ENCODE measurements around the gene LIG1.

Gene LIG1

GRCh38 chr19:48181505-48181904 lies 11.4 kb upstream of the LIG1 start:
- no peak for DNase-seq

DNA sequence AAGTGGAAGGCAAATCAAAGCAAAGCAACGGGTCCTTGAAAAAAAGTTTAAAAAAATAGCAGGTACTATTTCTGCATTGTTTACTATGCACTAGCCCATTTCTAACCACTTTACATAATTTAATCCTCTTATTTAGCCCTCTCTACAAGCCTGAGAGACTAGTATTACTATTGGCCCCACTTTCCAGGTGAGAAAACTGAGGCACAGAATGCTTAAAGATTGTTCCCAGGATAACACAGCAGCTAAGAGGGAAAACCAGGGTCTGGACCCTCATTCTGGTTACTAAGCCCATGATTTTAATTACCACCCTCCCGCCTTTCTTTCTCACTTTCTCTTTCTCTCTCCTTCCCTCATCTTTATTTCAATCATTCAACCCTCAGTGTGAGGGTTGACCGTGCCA lies 6.1 kb upstream of the LIG1 start:
- no peak for DNase-seq

DNA sequence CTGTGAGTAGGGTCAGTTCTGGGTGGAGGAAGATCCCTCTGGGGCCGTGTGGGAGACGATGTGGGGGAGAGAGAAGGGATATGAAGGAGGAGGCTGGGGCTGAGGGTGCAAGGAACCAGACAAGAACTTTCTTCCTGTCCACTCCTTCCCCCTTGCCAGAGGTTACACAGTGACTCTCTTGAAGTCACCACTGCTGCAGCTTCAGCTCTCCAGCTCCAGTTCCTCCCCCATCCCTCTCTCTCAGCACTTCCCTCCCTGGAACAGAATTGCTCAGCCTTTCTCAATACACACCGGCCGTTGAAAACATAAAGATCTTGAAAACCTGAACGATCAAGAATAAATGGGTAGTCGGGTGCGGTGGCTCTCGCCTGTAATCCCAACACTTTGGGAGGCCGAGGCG lies 5.4 kb upstream of the LIG1 start:
- DNase-seq = no peak

- DNase-seq = no peak
These were observed 4.4 kb upstream of the LIG1 start for GRCh38 chr19:48174445-48175030.

DNA sequence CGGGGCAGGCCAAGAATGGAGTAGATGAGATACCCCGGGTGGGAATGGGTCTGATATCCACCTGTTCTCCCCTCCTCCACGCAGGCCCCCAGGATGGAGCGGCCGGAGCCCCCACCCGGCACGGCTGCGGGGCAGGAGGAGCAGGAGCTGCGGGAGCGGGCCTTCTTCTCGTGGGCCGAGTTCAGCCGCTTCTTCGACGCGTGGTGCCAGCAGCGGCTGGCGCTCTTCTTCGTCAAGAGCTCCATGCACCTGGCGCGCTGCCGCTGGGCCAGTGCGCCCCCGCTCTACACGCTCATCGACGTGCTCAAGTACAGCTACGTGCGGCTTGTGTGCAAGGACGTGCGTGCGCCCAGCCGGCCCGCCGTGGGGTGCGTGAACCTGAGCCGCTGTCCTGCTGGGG lies 1.6 kb upstream of the LIG1 start:
- DNase-seq = no peak

DNA sequence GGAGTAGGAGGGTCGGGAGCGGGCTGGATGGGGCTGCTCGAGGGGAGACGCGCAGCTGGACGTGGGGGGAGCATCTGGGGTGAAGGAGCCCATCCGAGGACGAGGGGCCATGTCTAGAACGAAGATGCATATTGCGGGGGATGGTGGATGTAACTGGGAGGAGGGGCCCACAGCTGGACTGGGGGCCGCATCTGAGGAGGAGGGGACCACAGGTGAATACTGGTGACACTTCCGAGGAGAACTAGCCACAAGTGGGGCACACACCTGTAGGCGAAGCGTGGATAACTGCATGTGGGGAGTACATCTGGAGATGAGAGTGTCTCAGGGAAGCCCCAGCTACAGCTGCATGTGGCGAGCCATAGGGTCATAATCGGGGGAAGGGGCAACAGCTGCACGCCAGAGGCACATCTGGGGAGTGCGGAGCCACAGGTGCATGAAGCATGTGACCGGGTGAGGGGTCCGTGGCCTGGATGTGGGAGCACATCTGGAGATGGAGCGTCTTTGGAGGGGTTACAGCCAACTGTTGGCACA lies 738 bp upstream of the LIG1 start:
- DNase-seq = no peak

DNA sequence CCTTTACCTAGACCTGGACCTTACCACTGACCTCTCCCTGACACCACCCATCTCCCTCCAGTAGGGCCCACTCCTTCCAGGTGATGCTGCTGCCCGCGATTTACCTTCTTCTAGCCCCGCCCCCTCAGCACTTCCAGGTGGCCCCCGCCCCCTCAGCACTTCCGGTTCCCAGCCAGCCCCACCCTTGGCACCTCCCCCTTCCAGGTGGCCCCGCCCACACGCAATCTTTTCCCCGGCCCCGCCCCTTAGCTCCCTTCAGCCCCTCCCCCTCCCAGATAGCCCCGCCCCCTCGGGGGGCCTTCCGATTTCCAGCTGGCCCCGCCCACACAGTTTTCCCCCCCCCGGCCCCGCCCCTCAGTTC lies 586 bp downstream of the LIG1 start:
- DNase-seq = no peak

GRCh38 chr19:48168689-48169088 lies 1.5 kb downstream of the LIG1 start:
- no peak for DNase-seq

DNA sequence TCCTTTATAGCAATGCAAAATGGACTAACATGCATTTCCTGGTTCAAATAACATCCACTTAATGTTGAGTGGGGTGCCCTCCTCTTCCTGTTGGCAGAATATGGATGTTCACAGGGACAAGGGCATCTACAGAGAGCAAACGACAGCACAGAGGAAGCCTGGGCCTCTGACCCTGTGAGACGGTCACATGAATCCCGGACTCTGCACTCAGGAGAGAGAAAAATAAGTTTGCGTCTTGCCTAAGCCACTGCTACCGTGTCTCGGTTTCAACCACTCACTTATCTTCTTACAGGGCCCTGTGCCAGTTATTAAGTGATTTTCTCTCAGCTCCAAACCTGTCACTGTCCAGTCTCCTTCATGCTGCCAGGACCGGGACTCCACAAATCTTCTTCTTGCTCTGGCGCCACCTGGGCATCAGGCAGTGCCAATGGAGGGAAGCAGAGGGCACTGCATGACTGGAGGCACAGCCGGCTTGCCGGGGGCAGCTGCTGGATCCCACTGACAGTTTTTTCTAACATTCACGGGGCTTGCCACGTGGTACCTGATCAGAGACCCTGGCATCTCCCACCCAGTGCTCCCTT lies 11.8 kb downstream of the LIG1 start:
- no peak for DNase-seq

- DNase-seq = no peak
These were observed 16.1 kb downstream of the LIG1 start for GRCh38 chr19:48154003-48154402.

GRCh38 chr19:48152551-48152950 lies 17.6 kb downstream of the LIG1 start:
- DNase-seq = peak; percentile 79

- no peak for DNase-seq
These were observed 20.7 kb downstream of the LIG1 start for GRCh38 chr19:48149430-48149829.

GRCh38 chr19:48148576-48148975 lies 21.6 kb downstream of the LIG1 start:
- no peak for DNase-seq

DNA sequence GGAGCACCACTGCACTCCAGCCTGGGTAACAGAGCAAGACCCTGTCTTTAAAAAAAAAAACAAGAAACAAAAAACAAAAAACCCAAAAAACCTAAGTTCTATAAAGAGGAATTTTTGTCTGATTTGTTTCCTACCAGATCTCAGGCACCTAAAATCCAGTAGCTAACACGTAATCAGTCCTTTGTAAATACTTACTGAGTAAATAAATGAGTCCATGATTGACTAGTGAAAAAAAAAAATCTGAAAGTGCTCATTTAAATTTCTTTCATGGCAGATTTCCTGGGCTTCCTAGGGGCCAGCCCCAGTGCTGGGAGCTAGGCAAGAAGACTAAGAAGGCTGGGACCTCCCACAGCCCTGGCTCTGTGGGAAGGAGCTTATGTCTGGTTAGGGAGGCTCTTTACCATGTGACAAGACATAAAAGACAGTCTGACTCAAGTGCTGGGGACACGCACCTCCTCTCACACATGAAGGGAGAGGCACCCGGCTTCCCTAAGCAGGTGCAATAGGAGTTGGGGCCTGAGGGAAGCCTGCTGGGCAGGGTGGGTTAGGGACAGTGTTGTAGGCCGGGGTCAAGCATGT lies 22.5 kb downstream of the LIG1 start:
- DNase-seq = no peak

DNA sequence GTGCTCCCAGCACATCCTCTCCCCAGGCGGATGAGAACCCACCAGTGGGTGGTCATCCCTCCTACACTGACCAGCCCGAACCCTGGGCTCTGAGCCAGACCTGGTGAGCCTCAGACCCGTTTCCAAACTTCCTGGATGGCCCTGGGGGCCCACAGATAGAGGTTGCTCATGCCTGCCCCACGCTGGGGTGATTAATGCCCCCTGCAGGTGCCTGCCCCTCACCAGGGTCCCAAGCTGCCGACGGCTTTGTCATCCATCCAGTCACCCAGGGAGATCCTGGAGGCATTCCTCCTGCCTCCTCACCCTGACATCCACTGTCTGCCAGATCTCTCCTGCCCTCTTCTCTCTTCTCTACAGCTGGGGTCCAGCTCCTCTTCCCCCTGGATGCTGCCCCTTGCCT lies 31.1 kb downstream of the LIG1 start:
- no peak for DNase-seq

DNA sequence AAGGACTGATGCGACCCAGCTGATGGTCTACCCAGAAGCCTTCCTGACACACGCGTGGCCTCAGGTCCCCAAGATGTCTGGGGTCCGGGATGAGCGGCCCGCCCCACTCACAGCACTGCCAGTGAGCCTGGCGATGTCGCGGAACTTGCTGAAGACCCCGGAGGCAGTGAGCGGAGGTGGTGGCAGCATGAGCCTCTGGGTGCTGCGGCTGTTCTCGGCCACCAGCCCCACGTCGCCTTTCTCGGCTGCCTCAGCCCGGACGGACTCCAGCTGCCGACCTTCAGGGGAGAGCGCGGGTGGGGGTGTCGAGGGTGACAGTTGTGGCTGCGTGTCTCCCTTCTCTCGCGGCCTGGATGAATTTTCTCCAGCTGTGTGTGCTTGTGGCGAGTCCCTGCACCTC lies 32.7 kb downstream of the LIG1 start:
- no peak for DNase-seq

- no peak for DNase-seq
These were observed 33.6 kb downstream of the LIG1 start for GRCh38 chr19:48136547-48136946.

DNA sequence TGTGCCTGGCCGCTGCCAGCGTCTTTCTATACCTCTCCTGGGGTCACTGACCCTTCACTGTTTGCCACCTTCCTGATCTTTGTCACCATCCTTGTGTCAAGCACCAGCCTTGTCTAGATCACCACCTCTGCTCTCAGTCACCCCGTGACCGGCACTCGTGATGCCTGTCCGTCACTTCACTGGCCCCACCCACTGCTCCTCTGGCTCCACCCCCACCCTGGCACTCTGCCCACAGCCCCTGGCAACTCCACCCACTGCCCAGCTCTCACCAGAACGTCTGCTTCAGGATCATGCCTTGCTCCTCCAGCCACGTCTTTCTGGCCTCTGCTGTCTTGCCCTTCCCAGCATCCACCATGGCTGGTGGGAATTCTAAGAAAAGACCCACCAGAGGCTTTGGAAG lies 34.7 kb downstream of the LIG1 start:
- no peak for DNase-seq

GRCh38 chr19:48133094-48133493 lies 37.0 kb downstream of the LIG1 start:
- DNase-seq = no peak

GRCh38 chr19:48127561-48127960 lies 42.6 kb downstream of the LIG1 start:
- DNase-seq = no peak

- peak; percentile 14 for DNase-seq
These were observed 46.1 kb downstream of the LIG1 start for GRCh38 chr19:48123907-48124651.

GRCh38 chr19:48122421-48122820 lies 47.7 kb downstream of the LIG1 start:
- DNase-seq = no peak

- no peak for DNase-seq
These were observed 48.2 kb downstream of the LIG1 start for GRCh38 chr19:48121909-48122371.

DNA sequence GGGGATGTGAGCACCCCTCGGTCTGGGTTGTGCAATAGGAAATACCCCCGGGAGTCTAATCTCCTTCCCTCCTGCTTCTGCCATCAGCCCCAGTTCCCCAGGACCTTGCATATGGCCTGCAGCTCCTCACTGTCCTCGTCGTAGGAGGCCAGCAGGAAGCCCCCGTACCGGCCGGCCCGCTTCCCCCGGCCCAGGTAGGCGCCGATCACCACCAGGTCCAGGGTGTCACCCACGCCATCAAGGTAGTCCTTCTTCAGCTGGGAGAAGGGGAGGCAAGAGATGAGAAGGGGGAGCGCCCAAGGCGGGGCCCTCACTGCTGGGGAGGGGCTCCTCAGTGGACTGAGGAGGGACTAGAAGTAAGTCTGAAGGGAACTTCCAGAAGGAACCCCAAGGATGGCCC lies 49.1 kb downstream of the LIG1 start:
- no peak for DNase-seq
